ENCODE measurements around the gene LYRM2.

DNA sequence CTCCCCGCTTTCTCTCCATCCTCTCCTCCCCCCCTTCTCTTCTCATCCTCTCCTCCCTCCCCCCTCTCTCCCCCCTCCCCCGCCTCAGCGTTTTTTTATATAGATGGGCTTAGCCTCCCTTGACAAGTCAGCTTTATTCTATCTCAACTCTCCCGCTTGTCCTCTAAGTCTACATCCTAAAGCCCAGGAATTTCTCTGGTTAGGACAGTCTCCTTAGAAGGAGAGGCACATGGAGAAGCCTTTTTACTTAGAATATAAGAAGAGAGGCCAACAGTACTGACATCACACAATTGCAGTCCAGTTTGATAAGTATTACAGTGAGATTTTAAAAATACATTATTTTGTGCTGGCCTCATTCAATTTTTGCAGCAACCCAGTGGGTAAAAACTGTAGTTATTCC lies 83.5 kb downstream of the LYRM2 start:
- no peak for TF ChIP-seq CTCF (IDR thresholded peaks at IDR 0.05; ENCODE audit: low read depth, low read length)
- TF ChIP-seq EZH2phosphoT487 (IDR thresholded peaks at IDR 0.05; ENCODE audit: low read depth): no peak
